Measurements from ENCODE around the gene NIN.

- TF ChIP-seq CTCF (IDR thresholded peaks at IDR 0.05) = no peak
- no peak for TF ChIP-seq POLR2AphosphoS5 (IDR thresholded peaks at IDR 0.05)
- TF ChIP-seq POLR2A (IDR thresholded peaks at IDR 0.05) = no peak
Observed at GRCh38 chr14:50744231-50744630, 86.7 kb downstream of the NIN start.
